ENCODE results near the gene NR2C2AP.
A peak's percentile ranks its signal among the peaks of the same experiment; 100 is the strongest.
"Not testable (repeated sequence)": the region's sequence is repeated elsewhere in the genome, so short reads cannot be mapped to it uniquely, and the experiment has no call there.

NR2C2AP gene

DNA sequence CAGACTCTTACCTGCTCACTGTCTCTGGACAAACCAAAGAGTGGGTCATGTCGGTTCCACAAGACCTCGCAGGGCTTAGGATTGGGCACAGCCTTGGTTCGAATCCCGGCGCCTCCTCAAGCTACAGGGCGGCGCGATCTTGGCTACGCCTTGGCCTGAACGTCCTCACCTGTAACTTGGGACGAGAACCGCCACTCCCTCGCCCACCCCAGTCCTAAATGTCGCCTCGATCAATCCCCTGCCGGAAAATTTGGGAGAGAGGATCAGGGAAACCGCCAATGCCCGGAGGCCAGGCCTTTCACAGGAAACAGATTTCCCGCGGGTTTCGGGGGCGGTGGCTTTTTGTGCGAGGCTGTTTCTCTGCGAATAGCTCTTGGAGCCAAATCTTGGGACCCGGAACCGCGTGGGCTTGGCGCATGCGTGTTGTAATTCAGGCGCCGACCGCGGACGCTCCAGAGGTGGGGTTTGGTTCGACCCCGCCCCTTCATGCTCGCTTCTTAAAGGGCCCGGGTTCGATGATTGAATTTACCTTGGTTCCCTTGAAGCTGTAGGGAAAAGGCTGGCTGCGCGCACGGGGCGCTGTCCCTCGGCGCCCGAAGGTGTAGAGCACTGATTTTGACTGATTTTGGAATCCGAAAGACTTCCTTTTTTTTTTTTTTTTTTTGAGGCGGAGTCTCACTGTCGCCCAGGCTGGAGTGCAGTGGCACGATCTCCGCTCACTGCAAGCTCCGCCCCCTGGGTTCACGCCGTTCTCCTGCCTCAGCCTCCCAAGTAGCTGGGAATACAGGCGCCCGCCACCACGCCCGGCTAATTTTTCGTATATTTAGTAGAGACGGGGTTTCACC lies at the start of gene NR2C2AP:
NR2C2AP (minus strand) TSS at position 403 of the 845 bp plus-strand sequence; CDS start at position 49, 354 bp downstream.
- peak; percentile 85 for DNase-seq

DNA sequence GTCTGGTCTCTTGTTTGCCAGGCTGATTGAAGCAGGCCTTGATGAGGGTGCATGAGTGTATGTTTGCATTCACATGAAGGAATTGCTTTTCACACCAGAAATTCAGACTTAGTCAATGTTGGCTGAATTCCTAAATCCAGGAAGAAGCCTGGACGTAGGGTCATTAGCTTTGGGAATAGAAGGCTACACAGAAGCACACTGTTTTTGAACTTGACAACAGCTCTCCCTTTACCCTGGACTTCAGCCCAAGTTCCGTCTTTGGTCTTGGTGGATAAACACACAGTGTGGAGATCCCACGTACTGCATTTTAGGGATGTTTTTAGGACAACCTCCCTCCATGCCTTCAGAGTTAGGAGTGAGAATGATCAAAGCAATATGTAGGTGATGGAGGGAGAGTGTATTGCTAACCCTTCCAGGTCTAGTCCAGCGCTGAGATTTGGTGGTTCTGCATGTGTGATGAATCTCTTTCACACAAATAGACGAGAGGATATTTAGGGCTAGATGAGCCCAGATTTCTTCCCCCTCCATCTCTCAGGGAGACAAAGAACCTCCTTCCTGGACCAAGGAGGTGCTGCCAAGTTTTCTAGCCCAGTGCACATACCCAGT lies 47.1 kb upstream of the NR2C2AP start:
- DNase-seq = no peak

- DNase-seq = no peak
Measured at GRCh38 chr19:19240476-19240875, 37.3 kb upstream of the NR2C2AP start.

DNA sequence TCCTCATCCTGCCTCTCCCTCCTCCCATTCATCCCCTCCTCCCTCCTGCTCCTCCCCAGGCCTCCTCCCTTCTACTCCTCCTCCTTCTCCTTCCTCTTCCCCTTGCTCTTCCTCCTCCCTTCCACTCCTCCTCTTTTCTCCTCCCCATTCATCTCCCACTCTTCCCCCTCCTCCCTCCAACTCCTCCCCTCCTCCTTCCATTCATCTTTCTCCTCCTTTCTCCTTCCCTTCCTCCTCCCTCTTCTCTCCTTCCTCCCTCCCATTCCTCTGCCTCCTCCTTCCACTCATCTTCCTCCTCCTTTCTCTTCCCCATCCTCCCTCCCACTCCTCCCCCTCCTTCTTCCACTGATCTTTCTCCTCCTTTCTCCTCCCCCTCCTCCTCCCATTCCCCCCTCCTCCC lies 36.5 kb upstream of the NR2C2AP start:
- no peak for DNase-seq

- DNase-seq = no peak
Measured at GRCh38 chr19:19238126-19238894, 35.1 kb upstream of the NR2C2AP start.

- no peak for DNase-seq
Measured at GRCh38 chr19:19236173-19236572, 33.0 kb upstream of the NR2C2AP start.

DNA sequence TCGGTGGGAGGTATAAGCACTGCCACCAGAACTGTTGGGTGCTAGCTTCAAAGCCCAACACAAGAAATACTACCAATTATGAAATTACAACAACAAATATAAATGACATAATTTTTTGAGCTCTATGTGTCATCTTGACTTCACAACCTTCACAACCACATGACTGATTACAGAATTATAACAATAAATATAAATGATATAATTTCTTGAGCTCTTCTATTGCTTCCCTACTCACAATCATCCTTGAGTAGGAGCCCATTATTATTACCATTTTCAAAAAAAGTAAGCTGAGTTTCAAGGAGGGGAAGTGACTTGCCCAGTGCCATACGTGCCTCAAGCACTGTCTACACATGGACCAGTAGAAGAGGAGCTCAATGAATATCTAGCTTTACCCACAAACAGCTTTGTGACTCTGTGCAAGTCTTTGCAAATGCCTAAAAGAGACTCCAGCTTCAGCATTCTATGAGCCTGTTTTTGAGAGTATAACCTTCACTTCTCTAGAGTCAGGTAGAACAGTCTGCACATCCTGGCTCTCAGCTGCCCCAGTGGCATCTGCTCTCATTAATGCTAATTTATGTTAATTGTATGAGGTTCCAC lies 31.1 kb upstream of the NR2C2AP start:
- no peak for DNase-seq

DNA sequence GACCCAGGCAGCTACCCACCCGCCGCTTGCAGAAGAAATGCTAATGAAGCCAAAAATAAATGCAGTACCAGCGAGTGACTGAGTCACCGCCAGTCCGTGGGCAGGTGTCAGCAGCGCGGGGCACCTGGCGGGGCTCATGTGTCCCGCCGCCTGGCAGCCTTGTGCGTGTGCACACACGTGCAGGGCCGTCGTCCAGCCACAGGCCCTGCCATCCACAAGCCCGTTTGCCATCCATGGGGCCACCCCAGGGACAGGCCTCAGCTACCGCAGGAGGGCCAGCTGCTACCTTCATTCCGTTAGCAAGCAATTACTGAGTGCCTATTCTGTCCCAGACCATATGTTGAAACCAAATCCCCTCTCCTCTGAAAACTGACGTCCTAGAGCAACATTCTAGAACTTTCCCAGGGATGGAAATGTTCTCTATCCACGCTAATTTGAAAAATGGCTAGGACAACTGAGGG lies 29.1 kb upstream of the NR2C2AP start:
- no peak for DNase-seq

- no peak for DNase-seq
Measured at GRCh38 chr19:19230999-19231398, 27.8 kb upstream of the NR2C2AP start.

GRCh38 chr19:19229701-19230100 lies 26.5 kb upstream of the NR2C2AP start:
- no peak for DNase-seq

- DNase-seq = no peak
Measured at GRCh38 chr19:19227217-19227616, 24.0 kb upstream of the NR2C2AP start.

- no peak for DNase-seq
Measured at GRCh38 chr19:19226663-19227062, 23.4 kb upstream of the NR2C2AP start.

GRCh38 chr19:19226204-19226603 lies 23.0 kb upstream of the NR2C2AP start:
- no peak for DNase-seq

- no peak for DNase-seq
Measured at GRCh38 chr19:19224852-19225494, 21.8 kb upstream of the NR2C2AP start.

GRCh38 chr19:19224150-19224851 lies 21.1 kb upstream of the NR2C2AP start:
- DNase-seq = no peak

- no peak for DNase-seq
Measured at GRCh38 chr19:19223636-19224035, 20.4 kb upstream of the NR2C2AP start.

GRCh38 chr19:19223060-19223459 lies 19.8 kb upstream of the NR2C2AP start:
- DNase-seq = no peak

GRCh38 chr19:19221000-19221399 lies 17.8 kb upstream of the NR2C2AP start:
- not testable (repeated sequence) for DNase-seq

DNA sequence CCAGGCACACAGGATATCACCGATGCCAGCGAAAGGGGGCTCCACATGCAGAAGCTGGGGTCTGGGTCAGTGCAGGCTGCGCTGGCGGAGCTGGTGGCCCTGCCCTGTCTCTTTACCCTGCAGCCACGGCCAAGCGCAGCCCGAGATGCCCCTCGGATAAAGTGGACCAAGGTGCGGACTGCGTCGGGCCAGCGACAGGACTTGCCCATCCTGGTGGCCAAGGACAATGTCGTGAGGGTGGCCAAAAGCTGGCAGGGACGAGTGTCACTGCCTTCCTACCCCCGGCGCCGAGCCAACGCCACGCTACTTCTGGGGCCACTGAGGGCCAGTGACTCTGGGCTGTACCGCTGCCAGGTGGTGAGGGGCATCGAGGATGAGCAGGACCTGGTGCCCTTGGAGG lies 15.7 kb upstream of the NR2C2AP start:
- no peak for DNase-seq

- no peak for DNase-seq
Measured at GRCh38 chr19:19217099-19217498, 13.9 kb upstream of the NR2C2AP start.

GRCh38 chr19:19215792-19216191 lies 12.6 kb upstream of the NR2C2AP start:
- DNase-seq = no peak

DNA sequence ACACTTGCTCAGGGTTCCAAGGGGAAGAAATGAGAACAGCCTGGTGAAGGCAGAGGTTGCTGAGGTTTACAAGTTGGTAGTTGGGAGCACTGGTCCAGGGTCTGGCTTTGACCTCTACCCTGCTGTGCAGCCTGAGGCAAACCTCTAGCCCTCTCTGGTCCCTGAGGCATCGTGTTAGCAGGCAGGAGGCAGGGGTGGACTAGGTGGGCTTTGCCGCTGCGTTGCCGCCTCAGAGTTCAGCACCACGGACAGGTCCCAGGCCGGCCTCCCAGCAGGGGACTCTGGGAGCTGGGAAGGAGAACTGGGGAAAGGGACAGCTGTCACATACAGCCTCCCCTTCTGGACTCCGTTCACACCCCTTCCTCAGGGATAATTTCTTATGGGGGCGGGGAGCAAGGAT lies 11.7 kb upstream of the NR2C2AP start:
- DNase-seq = no peak
